Hindlimb muscle (tissue), 1 donor: ENCODE data around the gene IGDCC3. TPM values are rescaled to one million over a fixed set of nuclear protein-coding genes. Genes with fewer than 3 reads are reported as not detected.

ENCODE experiments used
- DNase-seq: peaks from one replicate; pipeline ENCODE4 v3.0.0-alpha.2; 2013
- polyA plus RNA-seq: library from polyadenylated mRNA; unstranded; fragments of 120-200 nt; gene quantifications from one replicate; pipeline ENCODE4 v1.2.1, GENCODE V29; 2013; ENCODE audit not compliant: insufficient read length

Gene IGDCC3
- polyA plus RNA-seq, 1 donor = 5.0 TPM

DNA sequence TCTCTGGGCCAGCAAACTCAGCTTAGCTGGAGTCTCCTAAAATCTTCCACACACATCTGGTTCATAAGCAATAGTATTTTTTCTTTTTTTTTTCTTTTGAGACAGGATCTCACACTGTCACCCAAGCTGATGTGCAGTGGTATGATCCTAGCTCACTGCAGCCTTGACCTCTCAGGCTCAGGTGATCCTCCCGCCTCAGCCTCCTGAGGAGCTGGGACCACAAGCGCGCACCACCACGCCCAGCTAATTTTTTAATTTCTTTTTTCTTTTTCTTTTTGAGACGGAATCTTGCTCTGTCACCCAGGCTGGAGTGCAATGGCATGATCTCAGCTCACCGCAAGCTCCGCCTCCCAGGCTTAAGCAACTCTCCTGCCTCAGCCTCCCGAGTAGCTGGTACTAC lies 39.0 kb downstream of the IGDCC3 start:
- DNase-seq = no peak

DNA sequence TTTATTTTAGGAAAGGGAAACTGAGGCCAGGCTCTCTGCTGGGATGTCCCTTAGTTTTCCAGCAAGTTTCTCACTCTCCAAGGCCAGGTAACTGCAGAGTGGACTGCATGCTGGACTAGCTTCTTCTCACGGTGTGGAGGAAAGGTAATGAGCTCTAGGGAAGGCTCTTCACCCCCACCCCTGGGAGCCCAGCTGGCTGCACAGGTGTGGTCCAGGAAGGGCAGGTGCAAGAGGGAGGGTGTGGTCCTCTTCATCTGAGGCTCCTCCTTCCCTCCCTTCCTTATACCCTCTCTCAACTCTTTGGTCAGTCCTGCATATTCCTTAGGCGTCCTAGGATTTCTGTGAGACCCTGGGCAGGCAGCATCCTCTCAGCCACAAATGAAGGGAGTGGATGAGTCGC lies 39.4 kb downstream of the IGDCC3 start:
- DNase-seq = no peak

DNA sequence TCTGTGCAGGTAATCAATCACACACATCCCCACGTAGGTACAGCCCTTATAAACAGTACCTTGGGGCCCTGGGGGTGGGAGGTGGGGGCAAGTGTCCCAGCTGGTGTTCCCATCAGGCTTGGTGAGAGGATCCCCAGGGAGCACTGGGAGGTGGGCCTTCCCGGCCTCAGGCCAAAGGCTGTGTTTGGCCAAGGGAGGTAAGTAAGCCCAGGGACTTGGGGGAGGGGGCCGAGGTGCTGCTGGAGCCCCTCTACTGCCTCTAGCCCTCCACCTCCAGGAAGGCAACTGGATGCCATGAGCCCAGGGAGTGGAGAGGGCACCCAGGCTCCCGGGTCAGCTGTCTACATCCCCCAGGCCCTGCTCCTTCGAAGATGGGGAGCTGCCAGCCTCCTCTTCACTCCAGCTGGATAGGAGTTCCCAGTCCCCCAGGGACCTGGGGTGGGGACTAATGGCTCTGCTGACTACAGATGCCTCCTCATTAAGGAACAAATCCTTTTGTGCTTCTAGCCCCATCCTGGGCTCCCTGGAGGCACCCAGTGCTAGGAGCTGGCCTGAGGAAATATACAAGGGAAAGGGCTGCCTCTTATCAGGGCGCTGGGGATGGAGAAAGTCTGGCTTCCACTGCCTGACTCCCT lies 40.2 kb downstream of the IGDCC3 start:
- no peak for DNase-seq

GRCh38 chr15:65336493-65337435 lies 41.0 kb downstream of the IGDCC3 start:
- DNase-seq = no peak

DNA sequence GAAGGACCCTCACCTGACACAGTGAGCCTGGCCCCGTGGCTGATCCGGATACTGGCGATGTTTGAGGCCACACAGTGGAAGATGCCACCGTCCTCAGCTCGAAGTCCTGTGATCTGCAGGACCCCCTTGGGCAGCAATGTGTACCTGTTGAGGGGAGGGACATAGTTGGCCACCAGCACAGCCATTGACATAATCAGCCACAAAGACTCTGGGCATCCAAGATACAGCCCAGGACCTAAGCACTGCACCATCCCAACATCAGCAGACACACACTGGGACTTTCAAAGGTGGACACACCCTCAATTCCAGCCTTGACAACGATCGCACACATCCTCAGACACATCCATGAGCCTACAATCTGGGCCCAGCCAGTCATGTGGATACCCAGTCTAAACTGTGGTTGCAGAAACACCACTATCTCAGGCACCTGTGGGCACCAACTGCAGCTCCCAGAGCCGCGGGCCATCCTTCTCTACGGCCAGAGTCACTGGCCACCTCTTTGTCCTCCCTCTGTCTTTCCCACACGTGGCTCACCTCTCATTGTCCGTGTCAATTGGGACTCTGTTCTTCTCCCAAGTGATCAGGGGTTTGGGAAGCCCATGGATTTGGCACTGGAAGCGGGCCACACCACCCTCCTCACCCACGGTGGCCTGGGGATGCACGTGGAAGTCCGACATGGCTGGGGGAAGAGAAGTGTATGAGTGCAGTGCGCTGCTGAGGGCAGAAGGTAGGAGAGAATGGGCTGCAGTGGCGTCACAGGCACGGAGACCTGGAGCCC lies 42.3 kb downstream of the IGDCC3 start:
- no peak for DNase-seq

- no peak for DNase-seq
Measured at GRCh38 chr15:65334586-65335231, 43.1 kb downstream of the IGDCC3 start.

DNA sequence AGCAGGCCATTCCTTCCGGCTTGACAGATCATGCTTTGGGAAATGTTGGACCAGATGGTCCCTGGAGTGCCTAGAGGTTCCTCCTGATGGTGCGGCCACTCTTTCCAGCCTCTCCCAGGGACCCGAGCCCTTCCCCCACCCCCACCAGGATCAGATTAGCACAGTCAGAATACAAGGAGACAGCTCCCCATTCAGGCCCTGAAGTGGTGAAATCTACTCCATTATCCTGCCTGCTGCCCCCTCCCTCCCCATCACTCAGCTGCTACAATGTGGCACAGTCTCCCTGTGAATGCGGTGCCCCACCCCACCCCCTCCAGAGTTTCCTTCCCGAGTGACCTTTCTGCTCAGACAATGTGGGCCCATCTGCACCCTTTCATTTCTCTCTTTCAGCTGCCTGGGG lies 43.9 kb downstream of the IGDCC3 start:
- DNase-seq = no peak

- no peak for DNase-seq
Measured at GRCh38 chr15:65333148-65333820, 44.5 kb downstream of the IGDCC3 start.

GRCh38 chr15:65332391-65333147 lies 45.2 kb downstream of the IGDCC3 start:
- no peak for DNase-seq

DNA sequence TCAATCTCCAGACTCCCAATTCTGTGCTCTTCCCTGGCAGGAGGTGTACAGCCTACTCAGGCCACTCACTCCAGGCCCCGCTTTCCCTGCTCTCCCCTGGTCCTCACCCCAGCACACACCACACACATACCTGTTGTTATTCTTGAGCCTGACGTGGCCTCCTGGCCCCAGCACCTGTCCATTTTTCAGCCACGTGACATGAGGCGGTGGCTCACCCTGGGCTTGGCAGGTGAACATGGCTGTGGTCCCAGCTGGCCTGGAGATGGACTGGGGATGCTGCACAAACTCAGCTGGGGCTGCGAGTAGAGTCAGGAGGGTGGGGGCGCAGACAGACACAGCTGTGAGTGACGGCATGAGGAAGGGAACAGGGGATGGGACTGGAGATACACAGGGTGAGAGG lies 46.0 kb downstream of the IGDCC3 start:
- DNase-seq = no peak

DNA sequence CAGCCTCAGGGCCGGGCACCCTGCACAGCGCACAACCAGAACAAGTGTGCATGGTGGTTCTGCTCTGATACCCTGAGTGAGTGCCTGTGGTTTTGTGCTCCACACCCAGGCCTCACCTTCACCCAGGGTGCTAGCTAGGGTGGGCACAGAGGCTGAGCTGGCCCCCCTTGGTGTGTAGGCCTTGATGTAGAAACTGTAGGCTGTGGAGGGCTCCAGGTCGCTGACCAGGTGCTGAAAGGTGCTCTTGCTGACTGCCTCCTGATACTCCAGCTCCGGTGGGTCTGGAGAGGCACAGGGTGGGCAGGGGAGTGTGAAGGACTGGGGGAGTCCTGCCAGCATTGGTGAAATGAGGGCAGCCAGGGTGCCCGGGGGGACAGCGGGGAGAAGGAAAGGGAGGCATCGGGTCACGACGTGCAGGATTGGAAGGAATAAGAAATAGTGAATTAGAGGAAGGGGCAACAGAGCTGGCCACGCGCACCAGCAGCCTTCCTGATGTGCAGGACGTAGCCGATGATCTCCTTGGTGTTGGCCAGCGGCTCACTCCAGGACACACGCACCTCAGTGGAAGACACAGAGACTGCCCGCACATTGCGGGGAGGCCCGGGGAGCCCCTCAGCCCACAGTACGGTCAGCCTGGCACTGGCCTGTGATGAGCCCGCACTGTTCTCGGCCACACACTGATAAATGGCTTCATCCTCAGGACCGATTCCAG lies 46.7 kb downstream of the IGDCC3 start:
- DNase-seq = no peak

DNA sequence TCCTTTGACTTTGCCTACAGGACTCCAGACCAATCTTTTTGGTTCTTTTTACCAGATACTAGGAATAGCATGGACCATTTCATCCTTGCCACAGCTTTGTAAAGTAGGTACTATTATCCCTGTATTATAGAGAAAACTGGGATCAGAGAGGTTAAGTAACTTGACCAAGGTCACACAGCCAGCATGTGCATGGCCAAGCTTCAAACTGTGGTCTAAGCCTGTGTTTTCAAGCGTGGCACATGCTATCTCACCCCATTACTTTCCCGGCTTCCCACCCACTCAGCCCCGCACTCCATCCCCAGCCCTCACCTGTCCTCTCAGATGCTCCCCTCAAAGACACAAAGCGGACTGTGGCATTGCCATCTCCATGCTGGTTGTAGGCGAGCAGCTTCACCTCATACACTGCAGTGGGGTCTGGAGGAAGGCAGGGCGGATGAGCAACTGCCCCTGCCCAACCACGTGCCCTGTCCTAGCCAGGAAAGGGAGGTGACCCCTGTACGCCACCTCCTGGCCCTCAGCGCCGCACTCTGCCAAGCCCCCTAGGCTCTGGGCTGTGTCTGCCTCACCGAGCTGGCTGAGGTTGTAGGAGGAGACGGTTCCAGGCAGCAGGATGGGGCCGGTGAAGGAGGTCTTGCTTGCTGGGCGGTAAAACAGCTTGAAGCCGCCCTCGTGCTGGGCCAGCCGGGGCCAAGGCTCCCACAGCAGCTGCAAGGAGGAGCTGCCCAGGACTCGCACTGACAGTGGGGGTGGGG lies 47.6 kb downstream of the IGDCC3 start:
- no peak for DNase-seq

GRCh38 chr15:65329288-65329983 lies 48.4 kb downstream of the IGDCC3 start:
- DNase-seq = no peak

DNA sequence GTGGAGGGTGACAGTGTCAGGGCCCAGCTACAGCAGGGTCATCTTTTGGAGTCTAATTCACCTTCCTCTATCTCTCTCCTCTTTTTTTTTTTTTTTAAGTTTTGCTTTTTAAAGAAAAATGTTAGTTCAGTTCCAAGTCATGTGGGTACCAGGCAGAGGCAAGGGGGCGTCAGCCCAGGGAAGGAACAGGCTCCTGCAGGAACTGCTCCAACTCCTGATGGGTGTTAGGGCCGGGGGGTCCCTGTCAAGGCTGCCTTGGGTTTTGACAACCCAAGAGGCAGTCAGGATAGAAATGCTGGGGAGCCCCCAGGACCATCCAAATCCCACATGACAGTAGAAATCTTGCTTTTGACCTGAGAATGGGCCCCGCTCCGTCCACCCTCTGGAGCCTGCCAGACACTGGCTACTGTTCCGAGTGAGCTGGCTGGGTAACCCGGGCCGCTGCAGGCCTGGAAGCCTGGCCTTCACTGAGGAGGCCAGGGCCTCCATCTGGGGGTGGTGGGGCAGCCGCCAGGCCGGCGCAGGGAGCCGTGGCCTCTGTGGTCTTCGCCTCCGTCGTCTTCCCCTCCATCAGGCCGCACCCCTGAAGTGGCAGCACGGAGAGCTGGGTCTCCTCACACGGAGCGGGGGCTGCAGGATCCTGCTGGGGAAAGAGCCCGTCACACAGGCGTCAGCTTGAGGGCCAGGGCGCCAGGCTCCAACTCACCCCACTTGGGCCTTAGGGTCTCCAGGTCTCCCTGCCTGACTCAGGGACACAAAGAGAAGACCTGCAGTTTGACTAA lies 49.1 kb downstream of the IGDCC3 start:
- DNase-seq = no peak

GRCh38 chr15:65327651-65328393 lies 50.0 kb downstream of the IGDCC3 start:
- no peak for DNase-seq

DNA sequence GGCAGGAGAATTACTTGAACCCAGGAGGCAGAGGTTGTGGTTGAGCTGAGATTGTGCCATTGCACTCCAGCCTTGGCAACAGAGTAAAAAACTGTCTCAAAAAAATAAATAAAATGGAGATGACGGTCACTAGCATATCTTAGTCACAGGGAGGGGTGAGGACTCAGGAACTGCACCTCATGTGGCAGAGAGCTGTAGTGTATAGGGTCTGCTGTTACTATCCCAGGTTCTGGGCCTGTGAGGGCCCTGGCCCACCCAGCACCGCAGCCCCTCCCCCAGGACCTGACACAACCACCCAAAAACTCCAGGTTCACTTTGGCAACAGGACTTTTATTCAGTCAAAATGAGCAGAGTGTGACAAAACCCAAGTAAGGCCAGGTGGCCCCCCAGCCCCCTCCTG lies 51.0 kb downstream of the IGDCC3 start:
- no peak for DNase-seq

- DNase-seq = peak; percentile 45
Measured at GRCh38 chr15:65326117-65326526, 51.7 kb downstream of the IGDCC3 start.

- peak; percentile 60 for DNase-seq
Measured at GRCh38 chr15:65323071-65323511, 54.7 kb downstream of the IGDCC3 start.
